Astrocyte of the cerebellum (primary cell): ENCODE measurements around the gene NTM.
A peak's percentile ranks its signal among the peaks of the same experiment; 100 is the strongest.

Experiments
- DNase-seq: peaks from one replicate; pipeline ENCODE4 v3.0.0-alpha.2; 2011; ENCODE audit warnings: low read depth
- H3K4me3 ChIP-seq: 2 replicates; pipeline ENCODE4 v1.5.1; 2011; ENCODE audit warnings: mild to moderate bottlenecking, low read depth, low read length, moderate library complexity
- in situ Hi-C: cut with HindIII; loops from 2 replicates; pipeline ENCODE4 v1.10.0; 2017; ENCODE audit warnings: low sequenced_read_pairs
- TF ChIP-seq, protein P1 (sequence below): IDR thresholded peaks from 2 replicates; pipeline ENCODE4 v1.5.1; 2012; ENCODE audit warnings: low read length, low read depth, moderate library complexity, mild to moderate bottlenecking; ENCODE audit errors: missing control alignments

Gene NTM

GRCh38 chr11:132293586-132293985 lies 923.2 kb downstream of the NTM start:
- TF ChIP-seq, protein P1, sequence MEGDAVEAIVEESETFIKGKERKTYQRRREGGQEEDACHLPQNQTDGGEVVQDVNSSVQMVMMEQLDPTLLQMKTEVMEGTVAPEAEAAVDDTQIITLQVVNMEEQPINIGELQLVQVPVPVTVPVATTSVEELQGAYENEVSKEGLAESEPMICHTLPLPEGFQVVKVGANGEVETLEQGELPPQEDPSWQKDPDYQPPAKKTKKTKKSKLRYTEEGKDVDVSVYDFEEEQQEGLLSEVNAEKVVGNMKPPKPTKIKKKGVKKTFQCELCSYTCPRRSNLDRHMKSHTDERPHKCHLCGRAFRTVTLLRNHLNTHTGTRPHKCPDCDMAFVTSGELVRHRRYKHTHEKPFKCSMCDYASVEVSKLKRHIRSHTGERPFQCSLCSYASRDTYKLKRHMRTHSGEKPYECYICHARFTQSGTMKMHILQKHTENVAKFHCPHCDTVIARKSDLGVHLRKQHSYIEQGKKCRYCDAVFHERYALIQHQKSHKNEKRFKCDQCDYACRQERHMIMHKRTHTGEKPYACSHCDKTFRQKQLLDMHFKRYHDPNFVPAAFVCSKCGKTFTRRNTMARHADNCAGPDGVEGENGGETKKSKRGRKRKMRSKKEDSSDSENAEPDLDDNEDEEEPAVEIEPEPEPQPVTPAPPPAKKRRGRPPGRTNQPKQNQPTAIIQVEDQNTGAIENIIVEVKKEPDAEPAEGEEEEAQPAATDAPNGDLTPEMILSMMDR = no peak
- H3K4me3 ChIP-seq = no peak overlapping the region
- DNase-seq = no peak
- in situ Hi-C loops = no loop called here

GRCh38 chr11:132296946-132297610 lies 926.7 kb downstream of the NTM start:
- no peak for DNase-seq
- in situ Hi-C loops = no loop called here
- TF ChIP-seq, protein P1 = no peak
- no peak overlapping the region for H3K4me3 ChIP-seq

GRCh38 chr11:132298357-132298756 lies 927.9 kb downstream of the NTM start:
- in situ Hi-C loops = no loop called here
- DNase-seq = no peak
- H3K4me3 ChIP-seq = no peak overlapping the region
- TF ChIP-seq, protein P1 = no peak

GRCh38 chr11:132300283-132300682 lies 929.9 kb downstream of the NTM start:
- no peak overlapping the region for H3K4me3 ChIP-seq
- DNase-seq = no peak
- TF ChIP-seq, protein P1 = peak; percentile 52
- in situ Hi-C loops = no loop called here

GRCh38 chr11:132301465-132301864 lies 931.0 kb downstream of the NTM start:
- TF ChIP-seq, protein P1 = no peak
- in situ Hi-C loops = no loop called here
- H3K4me3 ChIP-seq = no peak overlapping the region
- DNase-seq = no peak

GRCh38 chr11:132301900-132302299 lies 931.5 kb downstream of the NTM start:
- no peak overlapping the region for H3K4me3 ChIP-seq
- in situ Hi-C loops = no loop called here
- TF ChIP-seq, protein P1 = no peak

More at GRCh38 chr11:132301900-132302299, 931.5 kb downstream of the NTM start:
- no peak for DNase-seq
